OCI-LY3 (cell line): ENCODE data around the gene IQCE.

Experiments used
- H2AFZ ChIP-seq: fragments of 200-600, 300-600 bp; shearing (Covaris generic); 2 replicates; pipeline ENCODE4 v1.6.0; 2014; ENCODE audit warnings: antibody characterized with exemption, low read depth, low read length
- H3K27ac ChIP-seq: fragments of 200-600, 300-600 bp; sonication (generic); 2 replicates; pipeline ENCODE4 v1.5.1; 2014; ENCODE audit warnings: mild to moderate bottlenecking, low read length, moderate library complexity, mixed read lengths
- H3K27me3 ChIP-seq: fragments of 200-600, 300-600 bp; sonication (generic); 2 replicates; pipeline ENCODE4 v1.6.1; 2014; ENCODE audit warnings: low read depth, low read length, mixed read lengths
- H3K36me3 ChIP-seq: fragments of 200-600, 300-600 bp; sonication (generic); replicated peaks from 2 replicates; pipeline ENCODE3; 2014; ENCODE audit warnings: low read depth, low read length, mixed read lengths
- H3K4me1 ChIP-seq: fragments of 300-600, 200-600 bp; sonication (generic); 2 replicates; pipeline ENCODE4 v1.6.1; 2014; ENCODE audit warnings: low read length, mixed read lengths
- H3K4me2 ChIP-seq: fragments of 200-600, 300-600 bp; sonication (generic); 2 replicates; pipeline ENCODE4 v1.6.1; 2014; ENCODE audit warnings: low read length, mixed read lengths
- H3K4me3 ChIP-seq: fragments of 300-600, 200-600 bp; sonication (generic); 2 replicates; pipeline ENCODE4 v1.5.1; 2014; ENCODE audit warnings: antibody characterized with exemption, mild to moderate bottlenecking, low read length, moderate library complexity
- H3K79me2 ChIP-seq: fragments of 300-600, 200-600 bp; shearing (Covaris generic); 2 replicates; pipeline ENCODE4 v1.6.1; 2014; ENCODE audit warnings: mild to moderate bottlenecking, low read length, mixed read lengths
- H3K9ac ChIP-seq: fragments of 300-600, 200-600 bp; shearing (Covaris generic); 2 replicates; pipeline ENCODE4 v1.6.0; 2014; ENCODE audit warnings: mild to moderate bottlenecking, low read length, moderate library complexity
- H3K9me3 ChIP-seq: fragments of 200-600, 300-600 bp; shearing (Covaris generic); 2 replicates; pipeline ENCODE4 v1.6.1; 2014; ENCODE audit warnings: low read length, mixed read lengths; ENCODE audit not compliant: insufficient read depth
- H4K20me1 ChIP-seq: fragments of 200-600, 300-600 bp; sonication (generic); 2 replicates; pipeline ENCODE4 v1.6.1; 2016; ENCODE audit warnings: low read length, mixed read lengths; ENCODE audit not compliant: insufficient read depth
- EZH2phosphoT487 ChIP-seq: fragments of 200-600 bp; shearing (Covaris generic); IDR thresholded peaks from 2 replicates; pipeline ENCODE4 v1.6.1; 2018; ENCODE audit warnings: antibody characterized with exemption, mixed run types, low read depth
- TF ChIP-seq, protein P1 (sequence below): fragments of 200-600, 300-600 bp; sonication (generic); IDR thresholded peaks from 2 replicates; pipeline ENCODE4 v1.5.1; 2014; ENCODE audit warnings: antibody characterized with exemption, low read length, low read depth

Gene IQCE

DNA sequence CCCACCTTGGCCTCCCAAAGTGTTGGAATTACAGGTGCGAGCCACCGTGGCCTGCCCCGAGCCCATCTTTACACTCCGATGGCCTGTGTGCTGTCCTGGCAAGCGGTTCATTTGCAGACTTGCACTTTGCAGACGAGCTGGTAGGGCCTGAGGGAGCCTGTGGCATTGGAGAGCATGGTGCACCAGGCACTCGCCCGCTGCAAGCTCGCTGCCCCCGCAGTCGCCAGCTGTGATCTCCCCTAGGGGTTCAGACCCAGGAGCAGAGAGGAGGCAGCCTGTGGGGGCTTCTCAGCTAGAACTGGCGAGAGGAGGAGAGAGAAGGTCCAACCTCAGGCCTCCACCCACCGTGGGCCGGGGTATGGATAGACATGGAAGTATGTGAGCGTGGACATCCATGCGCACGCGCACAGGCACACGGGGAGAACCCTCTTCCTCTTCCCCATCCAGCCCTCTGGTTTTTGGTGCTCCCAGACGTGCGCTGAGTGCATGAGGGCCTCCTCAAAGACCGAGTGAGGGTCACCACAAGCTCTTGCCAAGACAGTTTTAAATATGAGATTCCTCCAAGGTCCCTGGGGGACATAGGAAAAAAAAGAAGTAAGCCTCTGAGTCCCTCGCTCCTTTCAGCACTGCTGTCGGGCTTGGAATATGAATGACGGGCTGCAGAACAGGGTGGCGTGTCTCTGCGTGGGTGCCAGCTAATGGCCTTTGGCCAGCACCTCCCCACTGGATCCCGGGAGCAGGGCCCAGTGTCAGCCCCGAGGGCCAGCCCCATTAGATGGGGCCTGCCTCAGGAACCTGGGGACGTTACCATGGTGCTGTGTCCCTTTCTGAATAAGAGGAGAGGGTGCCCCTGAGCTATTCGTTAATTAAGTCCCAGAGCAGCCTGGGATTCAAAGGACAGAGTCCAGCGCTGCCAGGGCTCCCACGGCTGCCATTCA, 57.9 kb downstream of the IQCE start:
- no peaks in the 10 kb centered on the region for H3K36me3 ChIP-seq
- TF ChIP-seq, protein P1, sequence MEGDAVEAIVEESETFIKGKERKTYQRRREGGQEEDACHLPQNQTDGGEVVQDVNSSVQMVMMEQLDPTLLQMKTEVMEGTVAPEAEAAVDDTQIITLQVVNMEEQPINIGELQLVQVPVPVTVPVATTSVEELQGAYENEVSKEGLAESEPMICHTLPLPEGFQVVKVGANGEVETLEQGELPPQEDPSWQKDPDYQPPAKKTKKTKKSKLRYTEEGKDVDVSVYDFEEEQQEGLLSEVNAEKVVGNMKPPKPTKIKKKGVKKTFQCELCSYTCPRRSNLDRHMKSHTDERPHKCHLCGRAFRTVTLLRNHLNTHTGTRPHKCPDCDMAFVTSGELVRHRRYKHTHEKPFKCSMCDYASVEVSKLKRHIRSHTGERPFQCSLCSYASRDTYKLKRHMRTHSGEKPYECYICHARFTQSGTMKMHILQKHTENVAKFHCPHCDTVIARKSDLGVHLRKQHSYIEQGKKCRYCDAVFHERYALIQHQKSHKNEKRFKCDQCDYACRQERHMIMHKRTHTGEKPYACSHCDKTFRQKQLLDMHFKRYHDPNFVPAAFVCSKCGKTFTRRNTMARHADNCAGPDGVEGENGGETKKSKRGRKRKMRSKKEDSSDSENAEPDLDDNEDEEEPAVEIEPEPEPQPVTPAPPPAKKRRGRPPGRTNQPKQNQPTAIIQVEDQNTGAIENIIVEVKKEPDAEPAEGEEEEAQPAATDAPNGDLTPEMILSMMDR = no peak
- no peak for TF ChIP-seq EZH2phosphoT487
- no peaks in the 10 kb centered on the region for H3K9me3 ChIP-seq
- H3K79me2 ChIP-seq = no peaks in the 10 kb centered on the region
- H2AFZ ChIP-seq = no peak overlapping the region
- H3K27ac ChIP-seq = no peak overlapping the region
- H3K4me1 ChIP-seq = no peaks in the 10 kb centered on the region
- no peak overlapping the region for H3K4me2 ChIP-seq
- peaks cover 7% of the 10 kb centered on the region; the same call in 1 of the 2 replicates for H3K27me3 ChIP-seq
- H3K4me3 ChIP-seq = no peak overlapping the region
- no peak overlapping the region for H3K9ac ChIP-seq
- no peaks in the 10 kb centered on the region for H4K20me1 ChIP-seq

DNA sequence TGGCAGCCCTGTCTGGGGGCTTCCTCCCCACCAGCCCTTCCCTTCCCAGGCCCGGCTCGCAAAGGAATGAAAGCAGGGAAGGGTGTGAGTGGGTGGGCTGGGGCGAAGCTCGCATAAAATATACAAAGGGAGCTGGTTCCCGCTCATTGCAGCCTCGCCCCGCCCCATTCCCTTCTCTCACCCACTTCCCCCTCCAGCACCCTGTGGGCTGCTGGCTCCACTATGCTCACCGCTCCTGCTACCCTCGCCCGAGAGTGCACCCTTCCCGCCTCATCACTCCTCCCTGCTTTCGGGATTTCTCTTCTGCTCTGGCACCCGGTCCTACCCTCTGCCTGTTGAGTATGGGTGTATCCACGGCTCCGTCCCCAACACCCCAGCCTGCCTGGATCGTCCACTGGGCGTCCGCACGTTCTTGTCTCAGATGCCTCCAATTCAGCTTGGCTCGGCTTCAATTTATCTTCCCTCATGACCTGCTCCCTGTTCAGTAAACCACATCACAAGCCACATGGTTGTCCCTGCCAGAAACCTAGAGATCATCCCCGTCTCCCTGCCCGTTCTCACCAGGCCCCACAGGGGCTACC, 58.6 kb downstream of the IQCE start:
- no peaks in the 10 kb centered on the region for H3K4me1 ChIP-seq
- H3K4me3 ChIP-seq = no peak overlapping the region
- peaks cover 7% of the 10 kb centered on the region; the same call in 1 of the 2 replicates for H3K27me3 ChIP-seq
- H3K4me2 ChIP-seq = no peak overlapping the region
- TF ChIP-seq, protein P1 = no peak
- TF ChIP-seq EZH2phosphoT487 = no peak
- no peaks in the 10 kb centered on the region for H3K9me3 ChIP-seq
- H2AFZ ChIP-seq = no peak overlapping the region
- no peak overlapping the region for H3K9ac ChIP-seq
- H3K27ac ChIP-seq = no peak overlapping the region
- no peaks in the 10 kb centered on the region for H3K79me2 ChIP-seq
- no peaks in the 10 kb centered on the region for H4K20me1 ChIP-seq
- no peaks in the 10 kb centered on the region for H3K36me3 ChIP-seq

DNA sequence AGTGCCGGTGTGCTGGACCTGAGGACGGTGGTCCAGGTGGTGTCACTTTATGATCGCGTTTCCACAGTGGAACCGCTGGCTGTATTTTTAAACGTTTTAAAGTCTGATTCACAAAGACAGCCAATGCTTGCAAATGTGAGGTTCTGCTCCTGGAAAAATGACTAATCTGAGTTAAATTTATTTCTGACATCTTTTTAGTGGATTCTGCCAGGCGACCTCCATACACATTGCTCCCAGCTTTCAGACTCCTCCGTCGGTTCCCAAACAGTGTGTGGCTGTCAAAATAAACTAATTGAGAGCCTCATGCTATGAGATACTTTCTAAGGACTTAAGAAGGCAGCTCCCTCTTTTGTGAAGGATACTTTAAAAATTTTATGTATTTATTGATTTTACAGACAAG, 60.3 kb downstream of the IQCE start:
- no peak overlapping the region for H2AFZ ChIP-seq
- H3K9ac ChIP-seq = no peak overlapping the region
- no peaks in the 10 kb centered on the region for H4K20me1 ChIP-seq
- peaks cover 7% of the 10 kb centered on the region; the same call in 1 of the 2 replicates for H3K27me3 ChIP-seq
- H3K79me2 ChIP-seq = no peaks in the 10 kb centered on the region
- H3K27ac ChIP-seq = no peak overlapping the region
- H3K36me3 ChIP-seq = no peaks in the 10 kb centered on the region
- no peak overlapping the region for H3K4me2 ChIP-seq
- H3K4me1 ChIP-seq = no peaks in the 10 kb centered on the region
- no peak overlapping the region for H3K4me3 ChIP-seq
- H3K9me3 ChIP-seq = no peaks in the 10 kb centered on the region
- TF ChIP-seq, protein P1 = no peak
- TF ChIP-seq EZH2phosphoT487 = no peak

DNA sequence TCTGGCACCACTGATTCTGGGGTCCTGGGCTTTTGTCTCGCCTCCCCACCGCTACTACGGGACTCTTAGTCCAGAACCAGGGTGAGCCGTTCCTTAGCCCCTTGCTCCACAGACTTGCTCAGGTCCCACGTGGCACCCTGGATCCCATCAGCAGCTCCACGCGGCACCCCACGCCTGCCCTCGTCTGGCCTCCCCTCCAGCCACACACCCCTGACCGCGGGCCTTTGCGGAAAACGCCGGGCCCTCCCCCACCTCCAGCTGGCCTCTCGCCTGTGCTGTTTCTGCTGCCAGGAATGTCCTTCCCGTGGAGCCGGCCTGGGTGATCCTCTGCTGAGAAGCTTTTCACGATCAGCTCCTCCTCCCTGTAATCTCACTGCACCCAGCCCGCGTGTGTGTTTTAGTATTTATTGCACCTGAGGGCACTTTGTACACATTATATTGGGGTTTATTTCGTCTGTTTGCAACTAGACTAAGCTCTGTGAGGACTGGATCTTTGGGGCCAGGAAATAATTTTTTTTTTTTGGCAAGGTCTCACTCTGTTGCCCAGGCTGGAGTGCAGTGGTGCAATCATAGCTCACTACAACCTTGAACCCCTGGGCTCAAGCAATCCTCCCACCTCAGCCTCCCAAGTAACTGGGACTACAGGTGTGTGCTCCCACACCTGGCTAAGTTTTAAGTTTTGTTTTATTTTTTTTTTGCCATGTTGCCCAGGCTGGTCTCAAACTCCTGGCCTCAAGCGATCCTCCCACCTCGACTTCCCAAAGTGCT, 62.5 kb downstream of the IQCE start:
- no peaks in the 10 kb centered on the region for H3K79me2 ChIP-seq
- no peak overlapping the region for H2AFZ ChIP-seq
- H3K36me3 ChIP-seq = no peaks in the 10 kb centered on the region
- no peaks in the 10 kb centered on the region for H3K9me3 ChIP-seq
- no peaks in the 10 kb centered on the region for H4K20me1 ChIP-seq
- no peaks in the 10 kb centered on the region for H3K4me1 ChIP-seq
- H3K27ac ChIP-seq = no peak overlapping the region
- H3K4me2 ChIP-seq = no peak overlapping the region
- no peak overlapping the region for H3K4me3 ChIP-seq
- no peaks in the 10 kb centered on the region for H3K27me3 ChIP-seq
- H3K9ac ChIP-seq = no peak overlapping the region
- TF ChIP-seq, protein P1 = no peak
- no peak for TF ChIP-seq EZH2phosphoT487
